Choroid plexus epithelial cell (primary cell): ENCODE results near the gene SLC32A1.

Source experiments
- DNase-seq: peaks from one replicate; pipeline ENCODE4 v3.0.0-alpha.2; 2010; ENCODE audit warnings: low read depth
- H3K4me3 ChIP-seq: 2 replicates; pipeline ENCODE4 v1.5.1; 2011; ENCODE audit warnings: low read depth, mild to moderate bottlenecking, control low read depth, low read length, moderate library complexity
- TF ChIP-seq, protein P1 (sequence below): conservative IDR thresholded peaks from 2 replicates; pipeline ENCODE4 v1.5.1; 2011; ENCODE audit warnings: low read depth, mild to moderate bottlenecking, control low read depth, inconsistent platforms, low read length, moderate library complexity

The SLC32A1 gene

DNA sequence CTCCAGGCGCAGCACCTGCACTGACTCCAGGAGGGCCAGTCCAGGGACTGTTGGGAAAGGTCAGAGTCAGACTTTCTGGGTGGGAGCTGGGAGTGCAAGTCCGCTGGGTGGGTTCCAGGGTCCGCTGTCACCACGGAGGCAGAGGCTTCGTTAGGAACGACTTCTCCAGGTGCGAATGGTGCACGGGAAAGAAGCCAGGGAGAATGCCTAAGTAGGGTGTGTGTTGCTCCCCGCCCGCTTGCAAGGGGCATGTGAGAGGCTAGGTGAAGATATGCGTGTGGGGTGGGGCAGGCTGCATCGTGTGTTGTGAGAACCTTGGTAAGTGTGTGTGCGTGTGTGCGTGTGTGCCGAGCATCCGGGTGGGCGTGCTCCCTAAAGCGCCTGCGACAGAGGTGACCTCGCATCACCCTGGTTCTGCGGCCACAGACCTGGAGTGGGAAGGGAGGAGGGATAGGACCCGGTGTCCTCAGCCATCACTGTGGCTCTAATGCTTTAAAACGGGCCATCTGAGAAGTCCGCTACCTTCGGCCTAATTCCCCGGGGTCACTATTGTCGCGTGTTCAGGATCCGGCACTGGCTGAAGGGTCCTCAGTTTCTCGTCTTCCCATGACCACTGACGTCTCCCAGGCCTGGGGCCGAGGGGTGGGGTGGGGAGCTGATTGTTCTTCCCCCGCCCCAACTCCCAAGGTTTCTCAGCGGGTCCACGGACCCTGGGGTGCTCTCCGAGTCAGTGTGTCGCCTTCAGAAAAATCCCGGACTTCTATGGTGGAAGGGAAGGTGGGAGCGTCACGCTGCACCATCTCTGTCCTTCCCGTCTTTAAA is 6.1 kb downstream of the SLC32A1 start:
- TF ChIP-seq, protein P1, sequence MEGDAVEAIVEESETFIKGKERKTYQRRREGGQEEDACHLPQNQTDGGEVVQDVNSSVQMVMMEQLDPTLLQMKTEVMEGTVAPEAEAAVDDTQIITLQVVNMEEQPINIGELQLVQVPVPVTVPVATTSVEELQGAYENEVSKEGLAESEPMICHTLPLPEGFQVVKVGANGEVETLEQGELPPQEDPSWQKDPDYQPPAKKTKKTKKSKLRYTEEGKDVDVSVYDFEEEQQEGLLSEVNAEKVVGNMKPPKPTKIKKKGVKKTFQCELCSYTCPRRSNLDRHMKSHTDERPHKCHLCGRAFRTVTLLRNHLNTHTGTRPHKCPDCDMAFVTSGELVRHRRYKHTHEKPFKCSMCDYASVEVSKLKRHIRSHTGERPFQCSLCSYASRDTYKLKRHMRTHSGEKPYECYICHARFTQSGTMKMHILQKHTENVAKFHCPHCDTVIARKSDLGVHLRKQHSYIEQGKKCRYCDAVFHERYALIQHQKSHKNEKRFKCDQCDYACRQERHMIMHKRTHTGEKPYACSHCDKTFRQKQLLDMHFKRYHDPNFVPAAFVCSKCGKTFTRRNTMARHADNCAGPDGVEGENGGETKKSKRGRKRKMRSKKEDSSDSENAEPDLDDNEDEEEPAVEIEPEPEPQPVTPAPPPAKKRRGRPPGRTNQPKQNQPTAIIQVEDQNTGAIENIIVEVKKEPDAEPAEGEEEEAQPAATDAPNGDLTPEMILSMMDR: no peak
- H3K4me3 ChIP-seq: no peak overlapping the region
- no peak for DNase-seq

DNA sequence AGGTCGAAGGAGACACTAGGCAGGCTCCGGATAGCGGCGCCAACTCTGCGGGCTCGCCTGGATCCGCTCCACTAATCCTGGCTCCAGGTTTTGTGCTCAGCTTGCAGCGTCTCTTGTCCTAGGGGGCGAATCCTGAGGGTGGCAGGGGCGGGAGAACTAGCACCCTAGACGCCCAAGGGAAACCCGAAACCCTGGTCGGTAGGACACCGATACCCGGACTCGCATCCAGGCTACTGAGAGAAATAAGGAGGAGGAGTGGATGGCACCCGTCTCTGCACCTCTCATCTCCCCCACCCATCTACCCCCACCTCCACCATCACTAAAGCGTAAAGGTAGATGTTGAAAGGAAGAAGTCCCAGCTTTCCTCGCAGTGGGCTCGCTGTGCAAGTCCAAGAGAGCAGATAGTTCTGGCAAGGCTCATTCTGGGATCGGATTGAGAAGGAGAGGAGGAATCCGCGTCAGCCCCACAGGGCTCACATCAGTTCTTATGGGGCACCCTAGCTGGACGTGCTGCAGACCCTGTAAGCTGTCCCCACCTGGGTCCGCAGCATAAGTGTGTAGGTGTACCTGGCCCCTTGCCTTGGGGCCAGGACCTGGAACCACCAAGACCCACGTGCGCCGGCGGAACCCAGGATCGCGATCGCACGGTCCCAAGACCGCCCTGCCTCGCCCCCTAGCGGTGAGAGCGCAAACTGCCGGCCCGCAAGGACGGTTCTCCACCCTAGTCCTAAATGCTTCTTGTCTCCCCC is 6.9 kb downstream of the SLC32A1 start:
- peak; percentile 56 for DNase-seq
- TF ChIP-seq, protein P1: peak; percentile 91
- peak overlapping the region; percentile 11 for H3K4me3 ChIP-seq

DNA sequence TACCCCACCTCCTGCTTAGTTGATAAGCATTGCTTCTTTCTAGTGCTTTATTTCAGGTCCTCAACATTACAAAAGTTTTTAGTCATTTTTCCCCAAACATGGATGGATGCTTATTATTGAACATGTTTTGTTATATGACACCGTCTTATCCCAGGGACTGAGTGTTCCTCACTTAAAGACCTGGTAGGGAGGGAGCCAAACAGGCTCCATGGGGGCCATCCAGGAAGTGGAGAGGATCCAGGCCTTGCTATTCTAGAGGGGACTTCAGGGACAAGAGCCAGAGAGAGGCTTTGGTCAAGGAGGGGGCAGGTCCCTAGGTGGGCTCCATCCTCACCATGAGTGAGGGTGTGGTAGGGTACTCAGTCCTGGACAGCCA is 7.4 kb downstream of the SLC32A1 start:
- TF ChIP-seq, protein P1: no peak

DNA sequence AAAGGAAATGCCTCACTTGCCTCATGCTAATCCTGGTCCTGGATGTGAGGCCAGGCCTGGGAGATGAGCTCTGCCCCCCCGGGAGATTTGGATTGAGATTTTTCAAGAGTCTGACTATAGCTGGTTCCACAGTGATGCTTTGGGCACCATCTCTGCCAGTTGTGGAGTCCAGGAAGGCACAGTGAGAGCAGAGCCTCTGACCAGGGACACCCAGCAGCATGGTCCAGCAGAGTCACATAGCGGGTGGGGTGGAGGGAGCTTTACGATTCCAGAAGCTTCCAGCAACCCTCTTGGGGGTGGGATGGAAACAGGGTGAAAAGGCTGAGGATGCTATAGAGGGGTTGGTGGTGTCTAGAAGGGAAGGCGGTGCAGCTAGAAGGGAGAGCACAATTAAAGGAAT is 8.7 kb downstream of the SLC32A1 start:
- TF ChIP-seq, protein P1: no peak
- DNase-seq: no peak
- H3K4me3 ChIP-seq: no peak overlapping the region

More for the DNA sequence above, 7.4 kb downstream of the SLC32A1 start:
- no peak overlapping the region for H3K4me3 ChIP-seq
- DNase-seq: no peak

DNA sequence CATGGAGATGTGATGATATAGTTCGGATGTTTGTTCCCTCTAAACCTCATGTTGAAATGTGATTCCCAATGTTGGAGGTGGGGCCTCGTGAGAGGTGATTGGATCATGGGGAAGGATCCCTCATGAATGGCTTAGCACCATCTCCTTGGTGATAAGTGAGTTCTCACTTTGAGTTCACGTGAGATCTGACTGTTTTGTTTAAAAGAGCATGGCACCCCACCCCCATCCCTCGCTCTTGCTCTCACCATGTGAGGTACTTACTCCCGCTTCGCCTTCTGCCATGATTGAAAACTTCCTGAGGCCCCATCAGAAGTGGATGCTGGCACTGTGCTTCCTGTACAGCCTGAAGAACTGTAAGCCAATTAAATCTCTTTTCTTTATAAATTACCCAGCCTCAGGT is 10.9 kb downstream of the SLC32A1 start:
- no peak for DNase-seq
- H3K4me3 ChIP-seq: no peak overlapping the region
- TF ChIP-seq, protein P1: no peak

DNA sequence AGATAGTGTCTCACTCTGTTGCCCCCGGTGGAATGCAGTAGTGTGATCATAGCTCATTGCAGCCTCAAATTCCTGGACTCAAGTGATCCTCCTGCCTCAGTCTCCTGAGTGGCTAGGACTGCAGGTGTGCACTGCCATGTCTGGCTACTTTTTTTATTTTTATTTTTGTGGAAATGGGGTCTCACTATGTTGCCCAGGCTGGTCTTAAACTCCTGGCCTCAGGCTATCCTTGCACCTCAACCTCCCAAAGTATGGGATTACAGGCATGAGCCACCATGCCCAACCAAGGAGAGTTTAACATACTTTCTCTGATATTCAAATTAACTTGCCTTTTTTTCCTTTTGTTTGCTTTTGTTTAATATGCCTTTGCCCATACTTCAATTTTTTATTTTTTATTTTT is 13.6 kb downstream of the SLC32A1 start:
- no peak for DNase-seq
- no peak overlapping the region for H3K4me3 ChIP-seq
- TF ChIP-seq, protein P1: no peak
